NCI-H128 (cell line): ENCODE measurements around the gene NDUFB3.
"Not testable (repeated sequence)": the region's sequence is repeated elsewhere in the genome, so short reads cannot be mapped to it uniquely, and the experiment has no call there.

ENCODE experiments used
- DNase-seq: peaks from one replicate; lab custom pipeline; 2025; ENCODE audit not compliant: unreplicated experiment; lab: John Stamatoyannopoulos, UW

Gene NDUFB3

GRCh38 chr2:201071479-201072200 lies at the start of gene NDUFB3, which contains the start of gene HYCC2:
Gene NDUFB3 (plus strand): TSS chr2:201072001. CDS start chr2:201078883, 6,882 bp downstream.
Gene HYCC2 (minus strand): TSS chr2:201071671. CDS start chr2:201024009, 47,662 bp downstream.
- DNase-seq: peak; percentile 79

GRCh38 chr2:201024518-201024917 lies 47.3 kb upstream of the NDUFB3 start:
- DNase-seq: no peak

DNA sequence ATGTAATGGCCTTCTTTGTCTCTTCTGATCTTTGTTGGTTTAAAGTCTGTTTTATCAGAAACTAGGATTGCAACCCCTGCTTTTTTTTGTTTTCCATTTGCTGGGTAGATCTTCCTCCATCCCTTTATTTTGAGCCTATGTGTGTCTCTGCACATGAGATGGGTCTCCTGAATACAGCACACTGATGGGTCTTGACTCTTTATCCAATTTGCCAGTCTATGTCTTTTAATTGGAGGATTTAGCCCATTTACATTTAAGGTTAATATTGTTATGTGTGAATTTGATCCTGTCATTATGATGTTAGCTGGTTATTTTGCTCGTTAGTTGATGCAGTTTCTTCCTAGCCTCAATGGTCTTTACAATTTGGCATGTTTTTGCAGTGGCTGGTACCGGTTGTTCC lies 37.4 kb upstream of the NDUFB3 start:
- not testable (repeated sequence) for DNase-seq

- DNase-seq: not testable (repeated sequence)
Observed at GRCh38 chr2:201038361-201038760, 33.4 kb upstream of the NDUFB3 start.

GRCh38 chr2:201038855-201039254 lies 32.9 kb upstream of the NDUFB3 start:
- no peak for DNase-seq

DNA sequence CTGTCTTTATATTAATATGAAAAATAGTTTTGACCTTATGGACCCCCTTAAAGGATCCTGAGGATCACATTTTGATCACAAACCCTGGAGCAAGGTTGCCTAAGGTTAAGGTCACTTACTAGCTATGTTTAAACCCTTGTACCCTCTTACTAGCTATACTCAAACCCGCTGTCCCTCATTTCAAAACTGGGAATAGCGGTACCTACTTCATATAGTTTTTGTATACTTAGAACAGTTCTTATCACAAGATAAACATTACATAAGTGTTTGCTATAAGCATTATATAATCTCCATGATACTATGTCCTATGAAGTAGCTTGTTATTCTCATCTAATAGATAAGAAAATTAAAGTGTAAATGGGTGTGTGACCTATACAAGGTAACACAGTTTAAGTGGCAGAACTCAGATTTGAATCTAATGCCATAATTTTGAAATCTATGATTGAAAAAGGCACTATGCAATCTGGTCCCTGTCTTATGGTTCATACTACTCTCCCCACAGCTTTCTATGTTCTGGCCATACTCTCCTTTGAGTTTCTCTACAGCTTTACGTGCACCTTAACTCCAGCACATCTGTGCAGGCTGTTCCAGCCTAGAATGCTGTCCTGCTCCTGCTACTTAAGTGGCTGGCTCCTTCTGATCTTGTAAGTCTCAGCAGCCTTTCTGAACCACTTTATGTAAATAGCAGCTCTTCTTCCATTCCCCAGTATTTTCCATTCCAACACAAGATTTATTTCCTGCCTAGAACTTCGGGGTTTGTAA lies 30.8 kb upstream of the NDUFB3 start:
- no peak for DNase-seq

DNA sequence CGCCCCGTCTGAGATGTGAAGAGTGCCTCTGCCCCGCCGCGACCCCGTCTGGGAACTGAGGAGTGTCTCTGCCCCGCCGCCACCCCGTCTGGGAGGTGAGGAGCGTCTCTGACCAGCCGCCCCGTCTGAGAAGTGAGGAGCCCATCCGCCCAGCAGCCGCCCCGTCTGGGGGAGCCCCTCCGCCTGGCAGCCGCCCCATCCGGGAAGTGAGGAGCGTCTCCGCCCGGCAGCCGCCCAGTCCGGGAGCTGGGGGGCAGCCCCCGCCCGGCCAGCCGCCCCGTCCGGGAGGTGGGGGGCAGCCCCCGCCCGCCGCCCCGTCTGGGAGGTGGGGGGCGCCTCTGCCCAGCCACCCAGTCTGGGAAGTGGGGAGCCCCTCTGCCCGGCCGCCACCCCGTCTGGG lies 29.4 kb upstream of the NDUFB3 start:
- not testable (repeated sequence) for DNase-seq

DNA sequence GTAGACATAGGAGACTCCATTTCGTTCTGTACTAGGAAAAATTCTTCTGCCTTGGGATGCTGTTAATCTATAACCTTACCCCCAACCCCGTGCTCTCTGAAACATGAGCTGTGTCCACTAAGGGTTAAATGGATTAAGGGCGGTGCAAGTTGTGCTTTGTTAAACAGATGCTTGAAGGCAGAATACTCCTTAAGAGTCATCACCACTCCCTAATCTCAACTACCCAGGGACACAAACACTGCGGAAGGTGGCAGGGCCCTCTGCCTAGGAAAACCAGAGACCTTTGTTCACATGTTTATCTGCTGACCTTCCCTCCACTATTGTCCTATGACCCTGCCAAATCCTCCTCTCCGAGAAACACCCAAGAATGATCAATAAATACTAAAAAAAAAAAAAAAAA lies 28.8 kb upstream of the NDUFB3 start:
- not testable (repeated sequence) for DNase-seq

GRCh38 chr2:201046881-201047280 lies 24.9 kb upstream of the NDUFB3 start:
- no peak for DNase-seq

- DNase-seq: no peak
Observed at GRCh38 chr2:201049455-201049854, 22.3 kb upstream of the NDUFB3 start.

DNA sequence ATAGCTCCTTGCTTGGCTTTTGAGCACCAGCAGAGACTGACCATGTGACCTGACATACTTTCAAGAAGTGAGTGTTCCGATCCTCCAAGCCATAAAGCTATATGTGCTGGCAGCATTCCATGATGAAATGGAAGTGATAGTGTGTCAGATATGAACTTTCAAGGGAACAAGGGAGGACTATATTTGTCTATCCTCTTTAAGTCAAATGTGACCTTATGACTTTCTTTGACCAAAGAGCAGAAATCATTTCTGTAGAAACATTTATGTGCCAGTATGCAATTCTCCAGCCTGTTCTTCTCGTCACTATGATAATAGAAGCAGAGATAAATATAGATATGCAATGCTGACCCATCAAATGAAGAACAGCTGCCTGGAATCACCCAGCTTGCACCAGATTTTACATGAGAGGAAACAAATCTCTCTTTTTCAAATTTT lies 14.7 kb upstream of the NDUFB3 start:
- no peak for DNase-seq

GRCh38 chr2:201057715-201058248 lies 14.0 kb upstream of the NDUFB3 start:
- no peak for DNase-seq

- DNase-seq: no peak
Observed at GRCh38 chr2:201058914-201059313, 12.9 kb upstream of the NDUFB3 start.

DNA sequence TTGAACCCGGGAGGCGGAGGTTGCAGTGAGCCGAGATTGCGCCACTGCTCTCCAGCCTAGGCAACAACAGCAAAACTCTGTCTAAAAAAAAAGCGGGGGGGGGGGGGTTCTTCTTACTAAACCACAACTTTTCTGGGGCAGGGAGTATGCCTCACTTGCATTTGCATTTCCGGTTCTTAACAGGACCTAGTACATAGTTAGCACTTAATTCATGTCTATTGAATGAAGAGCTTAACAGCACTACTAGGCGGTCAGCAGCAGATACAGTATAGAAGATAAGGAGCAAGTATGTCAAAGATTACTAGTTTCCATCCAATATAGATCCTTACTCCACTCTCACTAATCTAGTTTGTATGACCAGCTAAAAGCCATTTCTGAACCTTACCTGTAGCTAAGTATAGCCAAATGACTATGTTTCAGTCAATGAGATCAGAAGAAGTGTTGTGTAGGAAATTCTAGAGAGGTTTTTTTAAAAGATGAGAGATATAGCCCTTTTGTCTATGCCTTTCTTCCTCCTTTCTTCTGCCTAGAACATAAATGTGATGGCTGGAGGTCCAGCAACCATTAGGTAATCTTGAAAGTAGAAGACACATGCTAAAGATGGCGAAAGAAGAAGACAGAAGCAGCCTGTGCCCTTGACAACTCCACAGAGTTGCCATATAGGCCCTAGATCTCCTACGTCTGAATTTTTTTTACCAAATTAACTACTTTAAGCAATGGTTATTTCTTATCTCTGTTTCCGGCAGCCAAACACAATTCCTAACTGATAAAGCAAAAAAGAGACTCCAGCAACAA lies 11.6 kb upstream of the NDUFB3 start:
- no peak for DNase-seq

- not testable (repeated sequence) for DNase-seq
Observed at GRCh38 chr2:201063516-201063915, 8.3 kb upstream of the NDUFB3 start.

DNA sequence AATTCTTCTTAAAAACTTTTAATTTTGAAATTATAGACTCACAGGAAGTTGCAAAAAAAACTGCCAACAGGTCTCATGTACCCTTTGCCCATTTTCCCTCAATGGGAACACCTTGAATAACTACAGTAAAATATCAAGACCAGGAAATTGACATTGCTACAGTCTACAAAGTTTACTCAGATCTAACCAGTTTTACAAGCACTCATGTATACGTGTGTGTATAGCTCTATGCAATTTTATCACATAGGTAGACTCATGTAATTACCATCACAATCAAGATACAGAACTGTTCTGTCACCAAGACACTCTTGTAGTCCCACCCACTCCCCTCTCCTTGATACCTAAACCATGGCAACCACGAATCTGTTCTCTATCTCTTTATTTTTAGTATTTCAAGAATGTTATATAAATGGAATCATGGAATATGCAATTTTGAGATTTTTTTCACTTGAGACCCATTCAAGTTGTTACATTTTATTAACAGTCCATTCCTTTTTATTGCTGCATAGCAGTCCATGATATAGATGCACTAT lies 6.9 kb upstream of the NDUFB3 start:
- DNase-seq: no peak

DNA sequence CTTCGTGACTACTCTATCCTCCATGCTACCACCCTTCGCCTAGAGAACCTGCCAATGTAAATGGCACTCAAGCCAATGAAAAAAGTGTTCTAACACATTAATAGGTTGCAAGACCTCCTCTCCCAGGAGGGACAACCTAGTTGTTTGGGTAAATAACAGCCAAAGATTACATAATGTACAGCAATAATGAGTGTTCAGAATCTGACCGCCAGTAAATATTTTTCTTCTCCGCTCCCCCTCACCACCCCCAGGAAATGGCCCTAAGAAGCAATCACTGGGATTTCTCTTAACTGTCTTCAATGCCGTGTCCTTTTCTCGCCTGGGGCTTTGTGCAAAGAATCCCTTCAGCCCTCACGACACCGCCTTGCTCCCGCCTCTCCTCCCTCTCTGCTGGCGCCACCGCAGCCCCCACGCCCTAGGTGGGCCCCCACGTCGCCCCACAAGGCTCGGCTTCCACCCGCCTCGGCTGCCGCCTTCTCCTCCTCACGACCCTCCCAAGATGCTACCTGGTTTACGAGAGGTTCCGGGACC lies 788 bp upstream of the NDUFB3 start:
- DNase-seq: no peak

DNA sequence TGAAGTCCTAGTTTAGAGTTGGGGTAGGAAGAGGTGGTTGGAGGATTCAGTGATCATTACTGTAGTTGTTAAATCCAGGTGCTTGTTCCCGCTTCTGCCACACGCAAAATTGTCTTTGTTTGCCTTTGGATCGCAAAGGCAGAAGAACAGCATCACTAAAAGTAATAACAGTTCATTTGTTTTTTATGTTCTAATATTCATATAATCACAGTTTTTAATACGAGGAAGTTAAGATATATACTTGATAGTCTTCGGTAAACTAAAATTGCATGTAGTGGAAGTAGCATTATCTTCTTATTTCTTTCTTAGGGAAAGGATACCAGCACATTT lies 365 bp downstream of the NDUFB3 start:
- DNase-seq: no peak

GRCh38 chr2:201073071-201073470 lies 1.3 kb downstream of the NDUFB3 start:
- no peak for DNase-seq

- DNase-seq: no peak
Observed at GRCh38 chr2:201074996-201075395, 3.2 kb downstream of the NDUFB3 start.

GRCh38 chr2:201084863-201085262 lies 13.1 kb downstream of the NDUFB3 start:
- DNase-seq: no peak
